ENCODE measurements around the gene BCL11B.
A peak's percentile ranks its signal among the peaks of the same experiment; 100 is the strongest.

Gene BCL11B

GRCh38 chr14:99271951-99272631, at the start of gene BCL11B:
Gene BCL11B (minus strand): TSS chr14:99272197. CDS start chr14:99271218, 979 bp downstream.
- peak; percentile 13 to 24 for DNase-seq

DNA sequence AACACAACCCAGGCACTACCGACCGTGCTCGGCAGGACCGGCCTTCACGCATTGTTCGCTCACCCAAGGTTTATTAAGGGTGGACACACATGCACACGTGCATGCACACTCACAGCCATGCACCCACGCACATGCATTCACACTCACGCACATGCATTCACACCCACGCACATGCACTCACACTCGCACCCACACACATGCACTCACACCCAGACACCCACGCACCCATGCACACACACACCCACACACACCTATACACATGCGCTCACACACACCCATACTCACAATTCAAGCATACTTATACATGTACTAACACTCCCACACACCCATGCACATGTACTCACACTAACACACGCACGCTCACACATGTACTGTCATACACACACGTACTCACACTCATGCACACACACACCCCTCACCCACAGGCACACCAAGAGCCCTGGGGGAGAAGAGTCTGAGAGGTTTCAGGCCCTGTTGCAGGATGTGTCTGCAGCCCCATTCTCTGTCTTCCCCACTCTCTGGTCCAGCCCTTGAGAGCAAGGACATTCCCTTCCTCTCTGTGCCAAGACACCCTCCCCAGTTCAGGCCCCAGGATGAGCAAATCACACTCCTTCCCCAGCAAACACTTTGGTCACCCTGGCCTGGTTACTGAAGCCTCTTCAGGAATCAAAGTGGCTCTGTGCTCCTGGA, 49.4 kb upstream of the BCL11B start:
- no peak for DNase-seq

DNA sequence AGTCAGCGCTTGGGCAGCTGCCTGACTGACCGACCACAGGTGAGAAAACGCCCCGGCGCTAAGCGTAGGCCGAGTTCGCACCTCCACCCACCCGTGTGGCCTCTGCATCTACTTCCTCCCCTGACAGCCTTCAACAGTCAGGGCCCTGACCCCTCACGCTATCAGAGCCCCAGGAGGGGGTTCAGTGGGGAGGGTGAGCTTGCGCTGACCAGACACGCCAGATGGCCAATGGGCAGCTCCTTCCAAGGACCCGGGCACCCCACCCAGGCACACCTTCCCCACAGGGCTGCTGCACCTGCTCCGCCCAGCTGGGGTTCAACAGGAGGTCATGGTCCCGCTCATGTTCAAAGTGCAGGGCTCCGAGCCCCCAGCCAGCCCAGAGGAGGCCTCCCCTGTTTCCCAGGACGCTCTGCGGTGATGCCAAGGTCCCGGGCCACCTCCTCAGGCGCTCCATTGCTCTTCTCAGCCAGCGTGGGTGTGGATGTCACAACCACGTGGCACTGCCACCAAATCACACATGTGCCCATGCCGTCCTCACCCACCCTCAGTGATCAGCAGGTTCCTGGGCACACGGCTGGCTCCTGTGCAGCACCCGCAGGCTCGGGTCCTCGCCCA, 48.7 kb upstream of the BCL11B start:
- DNase-seq, result no peak

- peak; percentile 21 to 52 for DNase-seq
Observed at GRCh38 chr14:99320105-99320572, 48.1 kb upstream of the BCL11B start.

DNA sequence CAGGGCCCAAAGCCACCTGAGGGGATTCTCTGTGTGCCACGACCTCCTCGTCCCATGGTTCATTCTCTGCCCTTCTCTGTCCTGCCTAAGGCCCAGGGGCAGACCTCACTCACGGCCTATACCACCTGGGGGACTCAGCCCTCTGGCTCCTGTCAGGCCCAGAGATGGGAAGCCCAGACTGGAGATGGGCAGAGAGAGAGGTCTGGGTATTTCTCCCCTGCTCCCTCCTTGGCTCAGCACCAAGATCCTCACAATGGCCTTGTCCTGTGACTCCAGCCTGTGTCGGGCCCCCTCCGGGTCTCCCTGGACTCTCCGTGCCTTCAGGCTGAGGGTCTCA, 46.9 kb upstream of the BCL11B start:
- no peak for DNase-seq

DNA sequence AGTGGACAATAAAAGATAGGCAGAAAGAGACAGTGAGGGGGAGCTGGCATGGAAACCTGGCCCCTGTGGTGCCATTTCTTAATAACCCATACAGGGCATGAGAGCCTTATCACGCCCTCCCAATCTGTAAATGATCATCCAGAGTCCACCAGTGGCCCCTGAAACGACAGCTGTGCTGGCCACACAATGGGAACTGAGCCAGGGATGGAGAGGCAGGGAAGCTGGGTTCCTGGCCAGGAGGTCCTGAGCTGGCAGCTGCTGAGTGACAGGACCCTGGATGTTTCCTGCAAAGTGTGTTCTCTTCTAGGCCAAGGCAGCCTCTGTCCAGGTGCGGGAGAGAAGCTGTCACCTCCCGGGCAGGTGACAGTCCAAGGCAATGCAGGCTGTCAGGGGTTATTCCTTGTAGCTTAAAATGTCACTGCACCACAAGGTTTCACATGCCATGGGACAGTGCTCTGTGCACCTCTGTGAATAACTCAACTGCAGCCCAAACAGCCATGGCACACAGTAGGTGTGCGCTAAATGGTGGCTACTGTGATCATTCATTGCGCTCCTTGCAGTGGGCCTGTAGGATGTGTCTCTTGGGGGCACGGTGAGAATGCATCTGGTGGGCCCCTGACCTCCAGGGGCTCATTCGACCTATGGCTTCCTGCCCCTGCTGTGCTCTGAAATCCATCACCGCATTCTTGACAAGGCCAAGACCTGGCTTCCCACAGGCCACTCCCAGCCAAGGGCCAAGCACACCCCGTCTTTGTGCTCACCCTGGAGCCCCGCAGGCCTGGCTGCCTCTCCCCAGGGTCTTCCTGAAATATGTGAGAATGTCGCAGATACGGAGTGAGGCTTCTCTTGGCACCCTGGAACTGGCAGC, 46.3 kb upstream of the BCL11B start:
- DNase-seq, result no peak

DNA sequence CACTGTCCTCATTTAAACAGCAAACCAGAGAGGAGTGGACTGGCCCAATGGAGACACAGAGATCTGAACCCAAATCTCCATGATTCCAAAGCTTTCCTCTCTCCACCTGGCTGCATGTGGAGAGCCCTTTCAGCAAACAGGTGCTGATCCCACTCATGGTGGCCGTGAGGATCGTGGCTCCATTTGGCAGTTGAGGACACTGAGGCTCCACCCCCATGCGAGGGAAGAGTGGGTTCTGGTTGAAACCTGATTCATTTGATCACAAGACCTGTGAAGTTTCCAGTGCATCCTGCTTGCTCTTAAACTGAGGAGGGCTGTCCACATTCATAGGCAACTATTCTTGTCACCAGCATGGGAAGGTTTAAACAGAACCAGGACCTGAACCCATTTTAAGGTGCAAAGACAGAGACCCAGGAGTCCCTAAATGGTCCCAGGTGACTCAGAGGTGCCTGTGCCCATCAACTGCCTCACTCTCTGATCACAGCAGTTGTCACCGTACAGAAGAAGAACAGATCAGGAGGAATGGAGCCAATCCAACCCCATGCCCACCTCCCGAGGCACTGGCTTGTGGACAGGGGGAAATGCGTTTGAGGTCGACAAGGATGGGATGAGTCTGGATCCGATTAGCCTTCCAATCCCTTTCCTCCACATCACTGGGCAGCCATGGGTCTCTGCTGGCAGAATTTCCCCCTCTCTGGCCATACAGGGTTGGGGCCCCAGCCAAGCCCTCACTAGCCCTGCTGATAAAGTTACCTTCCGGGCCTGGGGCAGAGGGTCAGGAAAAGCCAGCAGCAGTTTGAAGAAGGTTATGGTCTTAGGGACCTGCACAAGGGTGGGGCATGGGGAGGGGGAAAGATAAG, 45.5 kb upstream of the BCL11B start:
- DNase-seq, result no peak

DNA sequence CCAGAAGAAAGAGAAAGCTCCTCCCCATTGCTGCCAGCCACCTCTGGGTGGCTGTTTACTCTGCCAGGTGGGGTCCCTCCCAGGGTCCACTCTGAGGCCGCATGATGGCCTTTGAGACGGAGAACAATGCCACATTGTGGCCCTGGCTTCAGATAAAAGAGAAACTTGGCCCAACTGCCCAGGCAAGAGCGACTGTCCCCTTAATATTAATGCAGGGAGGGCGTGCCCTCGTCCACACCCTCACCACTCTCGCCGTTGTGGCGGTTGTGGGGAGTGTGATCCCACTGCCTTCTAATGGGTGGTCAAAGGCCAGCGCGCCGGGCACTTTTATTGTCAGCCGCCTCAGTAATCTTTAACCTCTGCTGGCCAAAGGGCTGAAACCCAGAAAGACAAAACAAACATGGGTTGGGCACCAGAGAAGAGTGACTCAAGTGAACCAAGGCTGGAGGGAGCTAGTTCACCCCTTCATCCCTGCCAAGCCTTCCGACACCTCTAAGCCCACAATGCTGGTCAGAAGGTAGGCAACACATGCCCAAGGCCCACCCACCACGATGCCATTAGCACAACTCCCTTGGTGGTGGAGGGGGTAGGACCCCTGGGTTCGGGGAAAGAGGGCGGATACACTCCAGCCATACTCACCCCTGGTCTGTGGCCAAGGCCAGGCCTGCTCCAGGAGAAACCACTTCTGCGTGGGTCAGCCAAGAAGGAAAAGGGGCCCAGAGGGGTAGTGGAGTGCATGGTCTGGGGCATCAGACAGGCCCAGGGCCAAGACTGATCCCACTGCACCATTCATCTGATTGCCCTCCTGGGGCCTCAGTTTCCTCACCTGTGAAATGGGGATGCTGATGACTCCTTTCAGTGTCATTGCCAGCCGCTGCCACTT, 44.5 kb upstream of the BCL11B start:
- no peak for DNase-seq

- DNase-seq, result peak; percentile 26 to 58
Observed at GRCh38 chr14:99315197-99315596, 43.2 kb upstream of the BCL11B start.

DNA sequence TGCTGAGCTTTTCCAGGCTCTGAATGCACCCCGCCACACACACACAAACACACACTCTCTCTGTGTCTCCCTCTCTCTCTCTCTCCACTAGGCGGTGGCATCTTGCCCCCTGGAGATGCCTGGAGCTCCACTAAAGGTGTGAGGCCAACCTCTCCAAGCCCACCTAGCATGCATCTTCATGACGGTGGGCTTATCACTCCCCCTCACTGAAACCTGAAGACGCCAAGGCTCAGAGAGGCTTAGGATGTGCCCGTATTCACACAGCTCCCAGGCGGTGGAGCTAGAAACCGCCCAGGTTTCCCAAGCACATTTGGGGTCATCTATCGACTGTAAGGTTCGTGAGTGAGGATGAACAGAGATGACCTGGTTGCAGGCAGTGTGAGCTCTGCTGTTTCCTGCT, 42.6 kb upstream of the BCL11B start:
- DNase-seq, result no peak

GRCh38 chr14:99313234-99313633, 41.2 kb upstream of the BCL11B start:
- no peak for DNase-seq

DNA sequence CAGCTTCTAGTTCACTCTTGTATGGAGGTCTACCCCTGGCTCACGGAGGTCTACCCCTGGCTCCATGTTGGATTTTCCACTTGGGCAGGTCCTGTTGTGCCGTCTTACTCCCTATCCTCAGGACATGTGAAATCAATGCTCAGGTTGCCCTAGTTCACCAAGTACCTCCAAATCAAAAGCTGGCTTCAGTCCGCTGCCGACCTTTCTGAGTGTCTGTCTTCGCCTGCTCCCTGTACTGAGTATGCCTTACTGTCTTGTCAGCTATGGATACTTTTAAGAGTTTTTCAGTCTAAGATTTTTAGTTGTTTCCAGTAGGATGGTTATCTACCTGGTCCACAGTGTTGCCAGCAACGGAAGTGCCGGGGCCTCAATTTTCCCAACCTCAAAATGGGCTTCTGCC, 40.1 kb upstream of the BCL11B start:
- no peak for DNase-seq

DNA sequence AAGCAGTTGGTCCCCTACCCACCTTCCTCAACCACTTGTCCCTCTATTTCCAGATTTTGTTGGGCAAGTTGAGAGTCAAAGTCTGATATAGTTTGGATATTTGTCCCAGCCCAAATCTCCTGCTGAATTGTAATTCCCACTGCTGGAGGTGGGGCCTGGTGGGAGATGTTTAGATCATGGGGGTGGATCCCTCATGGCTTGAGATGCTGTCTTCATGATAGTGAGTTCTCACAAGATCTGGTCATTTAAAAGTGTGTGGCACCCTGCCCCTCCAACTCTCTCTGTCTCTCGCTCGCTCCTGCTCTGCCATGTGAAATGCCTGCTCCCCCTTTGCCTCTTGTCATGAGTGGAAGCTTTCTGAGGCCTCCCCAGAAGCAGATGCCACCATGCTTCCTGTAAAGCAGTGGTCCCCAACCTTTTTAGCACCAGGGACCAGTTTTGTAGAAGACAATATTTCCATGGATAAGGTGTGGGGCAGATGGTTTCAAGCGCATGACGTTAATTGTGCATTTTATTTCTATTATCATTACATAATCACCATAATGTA, 37.3 kb upstream of the BCL11B start:
- no peak for DNase-seq

GRCh38 chr14:99304208-99304607, 32.2 kb upstream of the BCL11B start:
- DNase-seq, result no peak

DNA sequence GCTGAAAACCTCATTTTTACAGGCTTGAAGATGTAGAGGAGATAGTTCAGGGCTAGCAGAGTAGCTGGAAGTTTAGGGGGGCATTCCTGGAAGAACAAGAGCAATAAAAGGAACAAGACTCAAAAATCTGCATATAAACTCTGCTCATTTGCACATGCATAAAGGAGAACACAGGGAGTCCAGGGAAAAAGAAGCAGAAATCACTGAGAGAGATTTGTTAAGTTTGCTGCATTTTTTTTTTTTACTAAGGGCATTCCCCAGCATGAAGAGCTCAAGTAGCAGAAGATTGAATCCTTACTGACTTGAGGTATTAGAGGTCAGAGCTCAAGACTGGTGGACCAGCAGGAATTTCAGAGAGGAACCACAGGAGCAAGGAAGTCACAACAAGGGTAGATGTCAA, 28.2 kb upstream of the BCL11B start:
- no peak for DNase-seq

DNA sequence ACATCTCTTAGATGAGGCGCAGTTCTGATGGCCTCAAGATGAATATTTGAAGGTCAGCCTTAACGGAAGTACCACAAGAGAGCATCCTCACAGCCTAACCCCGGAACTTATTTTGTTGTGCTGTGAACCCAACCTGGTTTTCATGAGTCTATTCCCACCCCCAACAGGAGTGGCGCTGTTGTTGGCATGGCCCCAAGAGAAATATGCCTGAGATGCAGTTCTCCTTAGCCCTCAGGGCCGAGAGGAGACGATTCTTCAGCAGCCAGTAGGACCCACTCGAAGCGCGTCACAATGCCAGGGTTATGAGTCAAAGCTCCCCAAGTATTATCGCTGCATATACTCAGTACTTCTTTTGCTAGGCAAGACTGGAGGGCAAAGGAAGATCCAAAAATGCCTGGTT, 24.5 kb upstream of the BCL11B start:
- DNase-seq, result no peak

GRCh38 chr14:99289394-99290189, 17.6 kb upstream of the BCL11B start:
- DNase-seq, result no peak

- DNase-seq, result no peak
Observed at GRCh38 chr14:99288948-99289347, 17.0 kb upstream of the BCL11B start.

GRCh38 chr14:99287269-99287942, 15.4 kb upstream of the BCL11B start:
- no peak for DNase-seq
